Urothelium cell line (cell line): ENCODE data around the gene GALR3.
"Not testable (repeated sequence)": the region's sequence is repeated elsewhere in the genome, so short reads cannot be mapped to it uniquely, and the experiment has no call there.

Experiments used
- DNase-seq: peaks from one replicate; pipeline ENCODE4 v3.0.0; 2011; ENCODE audit warnings: low spot score, mixed read lengths
- FAIRE-seq: peaks from 2 replicates; lab custom pipeline; 2011; peaks lifted over from hg19 to GRCh38; lab: Jason Lieb, UNC

Gene GALR3, protein sequence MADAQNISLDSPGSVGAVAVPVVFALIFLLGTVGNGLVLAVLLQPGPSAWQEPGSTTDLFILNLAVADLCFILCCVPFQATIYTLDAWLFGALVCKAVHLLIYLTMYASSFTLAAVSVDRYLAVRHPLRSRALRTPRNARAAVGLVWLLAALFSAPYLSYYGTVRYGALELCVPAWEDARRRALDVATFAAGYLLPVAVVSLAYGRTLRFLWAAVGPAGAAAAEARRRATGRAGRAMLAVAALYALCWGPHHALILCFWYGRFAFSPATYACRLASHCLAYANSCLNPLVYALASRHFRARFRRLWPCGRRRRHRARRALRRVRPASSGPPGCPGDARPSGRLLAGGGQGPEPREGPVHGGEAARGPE

DNA sequence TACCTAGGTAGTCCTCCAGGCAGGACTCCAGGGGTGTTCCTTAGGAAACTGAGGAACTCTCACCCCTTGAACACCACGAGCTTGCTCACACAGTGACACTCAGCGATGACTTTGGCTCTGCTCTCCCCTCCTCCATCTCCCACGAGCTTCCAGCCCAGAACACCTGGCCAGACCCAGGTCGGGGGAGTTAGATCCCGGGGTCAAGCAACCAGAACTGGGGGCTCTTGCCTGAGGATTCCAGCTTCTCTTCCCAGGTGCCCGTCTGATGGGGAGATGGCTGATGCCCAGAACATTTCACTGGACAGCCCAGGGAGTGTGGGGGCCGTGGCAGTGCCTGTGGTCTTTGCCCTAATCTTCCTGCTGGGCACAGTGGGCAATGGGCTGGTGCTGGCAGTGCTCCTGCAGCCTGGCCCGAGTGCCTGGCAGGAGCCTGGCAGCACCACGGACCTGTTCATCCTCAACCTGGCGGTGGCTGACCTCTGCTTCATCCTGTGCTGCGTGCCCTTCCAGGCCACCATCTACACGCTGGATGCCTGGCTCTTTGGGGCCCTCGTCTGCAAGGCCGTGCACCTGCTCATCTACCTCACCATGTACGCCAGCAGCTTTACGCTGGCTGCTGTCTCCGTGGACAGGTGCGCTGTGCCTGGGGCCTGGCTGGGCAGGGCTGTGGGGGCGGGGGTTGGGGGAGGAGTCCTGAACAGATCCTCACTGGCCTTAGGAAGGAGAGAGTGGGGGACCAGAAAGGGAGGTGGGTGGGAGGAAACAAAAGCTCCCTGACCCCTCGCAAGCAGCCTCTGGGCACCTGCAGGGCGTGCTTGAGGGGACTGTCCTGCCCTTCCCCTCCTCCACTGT is at the start of gene GALR3:
TSS of gene GALR3 (plus strand) at position 249 of the 852 bp plus-strand sequence. CDS start at position 274, 25 bp downstream.
- FAIRE-seq (no peak), DNase-seq (no peak)

DNA sequence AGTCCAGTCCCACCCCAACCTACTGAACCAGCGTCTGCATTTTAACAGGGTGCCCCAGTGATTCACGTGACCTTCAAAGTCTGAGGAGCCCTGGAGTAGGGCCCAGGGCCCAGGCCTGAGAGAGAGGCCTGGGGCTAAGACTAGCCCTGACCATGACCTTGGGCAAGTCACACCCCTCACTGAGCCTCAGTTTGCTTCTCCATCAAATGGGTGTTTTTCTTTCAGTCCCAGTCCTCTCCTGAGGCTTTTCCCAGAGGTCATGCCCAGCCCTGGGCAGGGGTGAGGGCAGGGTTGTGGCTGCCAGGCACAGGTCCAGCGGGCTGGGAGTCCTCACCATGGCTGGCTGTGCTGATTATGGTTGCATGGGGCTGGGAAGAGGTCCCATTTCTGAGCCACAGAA is 48.5 kb upstream of the GALR3 start:
- no peak for FAIRE-seq
- no peak for DNase-seq

DNA sequence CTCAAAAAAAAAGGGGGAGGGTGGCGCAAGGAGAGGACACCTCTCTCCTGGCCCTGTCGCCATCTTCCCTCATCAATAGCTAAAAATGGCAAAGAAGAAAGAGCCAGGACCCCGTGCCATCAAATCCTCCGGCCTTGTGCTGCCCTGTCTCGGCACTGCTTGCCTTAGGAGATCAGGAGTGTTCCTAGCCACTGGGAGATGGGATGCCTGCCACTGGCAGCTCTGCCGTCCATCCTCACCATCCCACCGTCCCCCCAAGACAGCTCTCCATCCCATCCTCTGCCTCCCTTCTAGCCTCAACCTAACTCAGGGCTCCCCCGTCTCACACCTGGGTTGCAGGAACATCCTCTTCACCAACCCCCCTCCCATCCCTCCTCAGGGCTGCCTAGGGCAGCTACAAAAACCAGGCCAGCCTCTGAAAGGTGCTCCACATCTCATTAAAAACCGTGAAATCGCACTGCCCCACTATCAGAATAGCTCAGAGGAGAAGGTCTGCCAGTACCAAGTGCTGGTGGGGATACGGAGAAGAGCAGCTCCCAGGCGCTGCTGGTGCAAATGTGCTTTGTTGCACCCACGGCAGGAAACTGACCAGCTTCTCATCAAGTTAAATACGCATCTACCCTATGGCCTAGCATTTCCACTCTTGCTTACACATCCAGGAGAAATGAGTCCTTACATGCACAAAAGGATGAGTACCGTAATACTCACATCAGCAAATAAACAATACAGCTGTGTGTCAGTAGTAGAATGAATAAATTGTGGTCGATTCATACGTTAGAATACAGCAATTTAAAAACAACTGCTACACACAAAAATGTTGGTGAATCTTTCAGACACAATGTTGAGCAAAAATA is 47.2 kb upstream of the GALR3 start:
- FAIRE-seq (no peak), DNase-seq (no peak)

DNA sequence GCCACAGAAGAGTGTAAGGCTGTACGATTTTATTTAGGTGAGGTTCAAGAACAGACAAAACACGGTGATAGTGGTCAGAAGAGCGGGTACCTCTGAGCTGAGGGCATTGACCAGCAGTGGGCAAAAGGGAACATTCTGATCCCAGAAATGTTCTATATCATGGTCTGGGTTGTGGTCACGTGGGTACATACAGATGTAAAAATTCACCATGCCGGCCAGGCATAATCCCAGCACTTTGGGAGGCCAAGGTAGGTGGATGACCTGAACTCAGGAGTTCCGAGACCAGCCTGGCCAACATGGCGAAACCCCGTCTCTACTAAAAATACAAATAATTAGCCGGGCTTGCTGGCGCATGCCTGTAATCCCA is 46.6 kb upstream of the GALR3 start:
- DNase-seq (no peak), FAIRE-seq (no peak)

DNA sequence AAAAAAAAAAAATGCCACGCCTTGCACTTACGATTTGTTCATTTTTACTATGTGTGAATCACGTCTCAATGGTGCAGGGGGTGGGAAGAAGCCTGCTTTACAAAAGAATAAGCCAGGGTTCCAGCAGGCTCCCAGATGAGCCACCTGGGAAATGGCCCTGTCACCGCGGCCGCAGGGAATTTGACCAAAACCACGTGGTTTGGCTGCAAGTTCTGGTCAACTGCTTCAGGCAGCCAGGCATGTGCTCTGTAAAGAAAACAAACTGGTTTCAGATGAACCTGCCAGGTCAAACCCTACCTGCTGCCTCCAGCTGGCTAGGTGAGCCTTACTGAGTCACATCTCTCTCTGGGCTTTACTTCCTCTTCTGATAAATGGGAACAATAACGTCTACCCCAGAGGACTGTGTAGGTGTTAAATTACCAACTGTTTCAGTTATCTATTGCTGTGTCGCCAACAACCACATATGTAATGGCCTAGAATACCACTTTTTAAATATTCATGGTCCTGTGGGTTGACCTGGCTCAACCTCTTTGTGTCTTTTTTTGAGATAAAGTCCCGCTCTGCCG is 46.0 kb upstream of the GALR3 start:
- DNase-seq, result peak; percentile 72
- FAIRE-seq, result no peak

DNA sequence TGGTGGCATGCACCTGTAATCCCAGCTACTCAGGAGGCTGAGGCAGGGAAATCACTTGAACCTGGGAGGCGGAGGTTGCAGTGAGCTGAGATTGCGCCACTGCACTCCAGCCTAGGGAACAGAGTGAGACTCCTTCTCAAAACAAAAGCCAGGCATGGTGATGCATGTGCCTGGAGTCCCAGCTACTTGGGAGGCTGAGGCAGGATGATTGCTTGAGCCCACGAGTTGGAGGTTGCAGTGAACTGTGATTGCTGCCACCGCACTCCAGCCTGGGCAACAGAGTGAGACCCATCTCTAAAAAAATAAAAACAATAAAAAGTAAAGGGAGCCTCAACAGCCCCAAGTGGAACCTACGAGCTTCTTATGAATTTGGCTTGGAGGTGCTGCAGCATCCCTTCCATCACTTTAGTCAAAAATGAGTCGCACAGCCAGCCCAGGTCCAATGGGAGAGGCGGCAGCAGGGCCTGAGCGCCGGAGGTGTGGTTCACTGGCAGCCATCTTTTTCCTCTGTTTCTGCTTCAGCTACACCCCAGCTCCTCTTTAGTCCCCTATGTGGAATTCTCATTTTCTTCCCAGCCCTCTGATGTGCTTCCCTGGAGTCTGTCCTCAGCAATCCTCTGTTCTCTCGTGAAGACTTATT is 44.7 kb upstream of the GALR3 start:
- DNase-seq, result no peak
- no peak for FAIRE-seq

DNA sequence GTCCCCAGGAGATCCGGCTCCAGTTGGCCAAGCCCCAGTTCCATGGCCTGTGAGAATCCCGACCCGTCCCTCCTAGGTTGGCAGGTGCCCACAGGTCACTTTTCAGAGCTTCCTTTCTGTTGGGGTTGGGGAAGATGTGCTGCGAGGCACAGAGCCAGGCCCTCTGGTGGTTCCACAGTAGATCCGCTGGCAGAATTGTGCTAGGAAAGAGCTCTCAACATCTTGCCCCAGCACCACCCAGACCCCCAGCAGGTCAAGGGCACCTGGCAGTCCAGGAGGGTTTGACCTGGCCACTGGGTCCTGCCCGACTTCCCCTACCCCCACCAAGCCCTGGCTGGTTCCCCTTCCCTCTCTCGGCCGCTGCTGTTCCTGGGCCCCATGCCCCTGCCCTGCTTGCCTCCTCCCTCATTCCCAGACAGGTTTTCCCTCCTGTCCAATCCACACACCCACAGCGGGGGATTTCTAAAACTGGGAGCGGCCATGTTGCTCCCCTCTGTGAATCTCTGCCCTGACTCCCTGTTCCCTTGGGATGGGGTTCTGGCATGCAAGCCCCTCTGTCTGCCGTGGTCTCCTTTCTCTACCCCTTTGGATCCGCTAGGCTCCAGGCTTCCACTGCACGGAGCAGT is 41.6 kb upstream of the GALR3 start:
- FAIRE-seq (no peak), DNase-seq (no peak)

DNA sequence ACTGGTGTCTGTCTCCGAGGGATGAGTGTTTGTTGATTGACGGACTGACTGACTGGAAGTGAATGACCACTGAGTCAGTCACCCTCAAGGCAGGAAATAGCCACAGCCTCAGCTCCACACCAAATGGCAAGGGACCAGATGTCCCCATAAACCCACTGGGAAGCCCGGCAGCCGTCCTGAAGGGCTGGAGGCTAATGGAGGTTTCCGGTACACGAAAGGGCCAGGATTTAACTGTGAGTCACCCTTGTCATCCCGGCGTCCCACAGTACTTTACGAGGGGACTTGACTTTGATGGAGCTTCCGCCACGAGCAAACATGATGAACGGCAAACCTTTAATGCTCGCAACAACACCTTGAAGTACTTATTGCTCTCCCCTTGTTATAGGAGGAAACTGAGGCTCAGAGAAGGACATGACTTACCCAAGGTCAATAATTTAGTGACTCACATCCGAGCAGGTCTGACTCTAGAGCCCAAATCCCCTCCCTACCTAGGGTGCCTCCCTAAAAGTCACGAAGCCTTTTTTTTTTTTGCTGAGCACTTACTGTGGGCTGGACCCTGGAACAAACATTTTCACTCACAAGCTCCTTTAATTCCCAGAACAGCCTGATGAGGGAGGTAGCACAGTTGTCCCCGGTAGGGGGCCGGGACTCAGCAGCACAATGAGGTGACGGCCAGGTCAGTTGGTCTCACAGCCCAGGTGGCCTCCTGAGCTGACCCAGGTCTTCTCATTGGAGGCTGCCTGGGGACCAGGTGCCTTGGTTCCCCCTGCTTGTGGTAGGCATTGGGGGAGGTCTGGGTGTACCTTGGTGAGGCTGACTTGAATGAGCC is 40.6 kb upstream of the GALR3 start:
- FAIRE-seq, result no peak

DNA sequence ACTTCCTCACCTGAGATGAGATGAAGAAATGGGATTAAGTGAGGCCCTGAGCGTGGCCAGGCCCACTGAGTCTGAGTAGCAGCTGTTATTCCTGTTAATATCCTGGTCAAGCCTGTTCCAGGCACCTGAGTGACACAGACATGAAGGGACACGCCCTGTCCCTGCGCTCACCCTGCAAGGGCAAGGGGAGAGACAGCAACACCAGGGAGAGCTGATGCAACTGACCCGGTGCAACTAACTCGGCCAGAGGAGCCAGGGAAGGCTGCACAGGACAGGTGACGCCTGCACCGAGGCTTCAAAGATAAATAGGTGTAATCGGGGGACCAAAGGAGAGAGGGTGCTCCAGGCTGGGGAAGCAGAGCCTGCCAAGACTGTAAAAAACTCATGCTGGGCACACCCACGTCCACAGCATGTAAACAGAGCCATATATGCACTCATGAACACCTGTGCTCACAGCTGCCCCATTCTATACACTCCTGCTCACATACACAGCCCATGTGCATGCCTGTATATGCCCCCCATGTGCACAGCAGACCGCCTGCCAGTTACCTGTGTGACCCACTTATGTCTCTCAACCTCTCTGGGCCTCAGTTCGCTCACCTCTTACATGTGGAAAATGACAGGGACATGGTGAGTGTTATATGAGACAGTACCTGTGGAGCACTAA is 38.2 kb upstream of the GALR3 start:
- no peak for DNase-seq
- peak; percentile 76 for FAIRE-seq

More for the DNA sequence above, 40.6 kb upstream of the GALR3 start:
- DNase-seq, result no peak

DNA sequence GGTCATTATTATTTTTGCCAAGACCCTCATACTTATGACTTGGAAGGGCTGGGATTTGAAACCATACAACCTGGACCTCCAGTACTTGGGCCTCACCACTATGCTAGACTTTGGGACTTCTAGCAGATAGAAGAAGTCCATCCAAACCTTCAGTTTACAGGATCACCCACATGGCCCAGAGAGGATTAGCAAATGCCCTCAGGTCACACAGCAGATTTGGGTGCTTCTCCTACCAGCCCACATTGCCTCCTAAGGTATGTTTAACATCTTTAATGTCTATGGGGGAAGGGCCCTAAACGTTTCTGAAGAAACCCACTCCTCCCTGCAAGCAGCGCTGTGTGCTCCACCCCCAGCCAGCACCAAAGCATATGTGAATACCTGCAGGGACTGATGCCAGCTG is 32.9 kb upstream of the GALR3 start:
- DNase-seq, result no peak
- FAIRE-seq, result no peak

DNA sequence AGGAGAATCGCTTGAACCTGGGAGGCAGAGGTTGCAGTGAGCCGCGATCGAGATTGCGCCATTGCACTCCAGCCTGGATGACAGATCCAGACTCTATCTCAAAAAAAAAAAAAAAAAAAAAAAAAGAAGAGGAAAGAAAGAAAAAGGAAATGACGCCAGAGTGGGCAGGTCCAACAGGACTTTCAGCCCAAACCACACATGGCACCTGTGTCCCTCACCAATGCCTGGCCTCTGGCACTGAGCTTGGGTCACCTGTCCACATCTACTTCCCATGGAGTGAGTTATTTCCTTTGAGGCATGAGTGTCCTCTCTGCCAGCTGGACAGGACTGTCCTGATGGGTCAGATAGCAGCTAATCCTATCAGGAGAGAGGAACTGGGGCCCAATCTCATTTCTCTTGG is 30.7 kb upstream of the GALR3 start:
- DNase-seq (no peak), FAIRE-seq (peak; percentile 72)

DNA sequence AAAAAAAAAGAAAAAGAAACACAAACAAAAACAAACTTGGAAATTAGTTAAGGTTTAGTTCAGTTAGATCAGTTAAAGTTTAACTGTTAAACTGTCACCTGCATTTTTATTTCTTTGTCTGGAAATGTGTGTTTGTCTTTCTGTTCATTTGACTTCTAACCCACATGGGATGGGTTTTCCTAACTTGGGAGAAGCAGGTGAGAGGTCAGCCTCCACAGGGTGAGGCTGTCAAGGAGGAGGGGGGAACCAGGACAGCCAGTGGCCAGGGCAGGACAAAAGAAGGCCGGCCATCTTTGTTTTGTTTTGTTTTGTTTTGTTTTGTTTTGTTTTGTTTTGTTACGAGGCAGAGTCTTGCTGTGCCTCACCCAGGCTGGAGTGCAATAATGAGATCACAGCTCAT is 28.8 kb upstream of the GALR3 start:
- DNase-seq, result no peak
- no peak for FAIRE-seq

DNA sequence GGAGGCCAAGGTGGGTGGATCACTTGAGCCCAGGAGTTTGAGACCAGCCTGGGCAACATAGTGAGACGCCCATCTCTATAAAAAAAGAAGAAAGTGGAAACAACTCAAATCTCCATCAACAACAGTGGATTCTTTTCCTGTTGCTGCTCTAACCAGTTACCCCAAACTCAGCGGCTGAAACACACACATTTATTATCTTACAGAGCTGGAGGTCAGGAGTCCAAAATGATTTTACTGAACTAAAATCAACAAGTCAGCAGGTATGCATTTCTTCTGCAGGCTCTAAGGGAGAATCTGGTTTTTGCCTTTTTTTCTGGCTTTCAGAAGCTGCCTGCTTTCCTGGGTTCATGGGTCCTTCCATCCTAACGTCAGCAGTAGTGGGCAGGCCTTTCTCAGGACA is 27.1 kb upstream of the GALR3 start:
- no peak for DNase-seq
- no peak for FAIRE-seq

DNA sequence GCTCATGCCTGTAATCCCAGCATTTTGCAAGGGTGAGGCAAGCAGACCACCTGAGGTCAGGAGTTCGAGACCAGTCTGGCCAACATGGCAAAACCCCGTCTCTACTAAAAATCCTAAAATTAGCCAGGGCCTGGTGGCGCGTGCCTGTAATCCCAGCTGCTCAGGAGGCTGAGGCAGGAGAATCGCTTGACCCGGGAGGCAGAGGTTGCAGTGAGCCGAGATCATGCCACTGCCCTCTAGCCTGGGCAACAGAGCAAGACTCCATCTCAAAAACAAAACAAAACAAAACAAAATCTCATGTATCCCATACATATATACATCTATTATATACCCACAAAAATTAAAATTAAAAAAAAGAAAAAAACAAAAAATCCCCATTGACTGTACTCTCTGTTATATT is 25.9 kb upstream of the GALR3 start:
- FAIRE-seq, DNase-seq: not testable (repeated sequence)

DNA sequence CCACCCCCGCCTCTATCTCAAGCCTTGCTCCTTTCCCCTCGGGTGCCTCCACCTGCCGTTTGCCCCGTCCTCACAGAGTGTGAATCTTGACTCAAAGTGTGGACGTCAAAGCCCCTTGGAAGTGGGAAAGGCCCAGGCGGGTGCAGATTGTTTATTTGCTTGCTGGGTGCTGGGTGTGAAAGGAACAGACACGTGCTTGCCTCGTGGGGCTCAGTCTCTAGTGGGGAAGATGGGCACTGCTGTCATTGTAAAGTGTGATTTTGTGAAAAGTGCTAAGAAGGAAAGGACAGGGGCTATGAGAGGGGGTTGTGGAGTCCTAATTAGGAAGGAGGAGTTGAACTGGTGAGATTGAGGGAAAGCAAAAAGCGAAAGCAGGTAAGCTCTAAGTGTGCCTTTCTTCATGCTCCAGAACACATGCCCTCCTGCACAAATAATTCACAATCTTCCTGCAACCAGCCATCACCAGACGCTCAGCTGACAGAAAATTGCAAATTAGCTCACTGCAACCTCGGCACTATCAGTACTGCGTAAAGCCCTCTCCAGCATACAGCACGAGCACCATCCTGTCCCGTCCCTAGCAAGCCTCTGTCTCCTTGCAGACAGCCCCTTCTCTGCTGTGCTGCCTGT is 25.2 kb upstream of the GALR3 start:
- FAIRE-seq, result no peak
- no peak for DNase-seq

DNA sequence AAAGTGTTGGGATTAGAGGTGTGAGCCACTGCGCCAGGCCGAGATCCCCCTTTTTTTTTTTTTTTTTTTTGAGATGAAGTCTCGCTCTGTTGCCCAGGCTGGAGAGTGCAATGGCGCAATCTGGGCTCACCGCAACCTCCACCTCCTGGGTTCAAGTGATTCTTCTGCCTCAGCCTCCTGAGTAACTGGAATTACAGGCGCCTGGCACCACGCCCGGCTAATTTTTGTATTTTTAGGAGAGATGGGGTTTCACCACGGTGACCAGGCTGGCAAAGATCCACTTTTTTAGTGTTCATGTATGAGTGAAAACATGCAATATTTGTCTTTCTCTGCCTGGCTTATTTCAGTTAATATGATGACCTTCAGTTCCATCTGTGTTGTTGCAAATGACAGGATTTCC is 23.2 kb upstream of the GALR3 start:
- not testable (repeated sequence) for DNase-seq
- FAIRE-seq, result peak; percentile 9

DNA sequence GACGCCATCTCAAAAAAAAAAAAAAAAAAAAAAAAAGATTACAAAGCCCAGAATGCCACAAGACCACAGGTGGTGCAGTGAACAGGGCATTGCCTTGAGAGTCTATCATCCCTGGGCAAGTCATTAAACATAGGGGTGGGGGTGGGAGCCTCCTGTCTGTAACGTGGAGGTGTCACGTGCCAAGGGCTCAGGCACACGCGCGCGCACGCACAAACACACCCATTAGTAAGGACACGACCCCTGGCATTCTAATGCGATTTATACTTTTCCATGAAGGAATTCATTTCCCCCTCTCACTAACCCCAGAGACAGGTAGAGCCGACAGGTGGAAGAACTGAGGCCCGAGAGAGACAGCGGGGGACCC is 21.3 kb upstream of the GALR3 start:
- DNase-seq (no peak), FAIRE-seq (no peak)
